GM18909 (cell line): ENCODE measurements around the gene ARPC5L.
A peak's percentile ranks its signal among the peaks of the same experiment; 100 is the strongest.
"Not testable (repeated sequence)": the region's sequence is repeated elsewhere in the genome, so short reads cannot be mapped to it uniquely, and the experiment has no call there.

ENCODE experiments used
- ATAC-seq: cut with Tn5 transposase; IDR thresholded peaks from one replicate; pipeline ENCODE4 v1.9.1; 2021; ENCODE audit warnings: mild to moderate bottlenecking; ENCODE audit not compliant: unreplicated experiment, poor library complexity

ARPC5L gene

GRCh38 chr9:124840300-124840833, 21.6 kb upstream of the ARPC5L start:
- no peak for ATAC-seq

- ATAC-seq = no peak
Measured at GRCh38 chr9:124841075-124841821, 20.7 kb upstream of the ARPC5L start.

- no peak for ATAC-seq
Measured at GRCh38 chr9:124843456-124844034, 18.4 kb upstream of the ARPC5L start.

- no peak for ATAC-seq
Measured at GRCh38 chr9:124844291-124844690, 17.6 kb upstream of the ARPC5L start.

DNA sequence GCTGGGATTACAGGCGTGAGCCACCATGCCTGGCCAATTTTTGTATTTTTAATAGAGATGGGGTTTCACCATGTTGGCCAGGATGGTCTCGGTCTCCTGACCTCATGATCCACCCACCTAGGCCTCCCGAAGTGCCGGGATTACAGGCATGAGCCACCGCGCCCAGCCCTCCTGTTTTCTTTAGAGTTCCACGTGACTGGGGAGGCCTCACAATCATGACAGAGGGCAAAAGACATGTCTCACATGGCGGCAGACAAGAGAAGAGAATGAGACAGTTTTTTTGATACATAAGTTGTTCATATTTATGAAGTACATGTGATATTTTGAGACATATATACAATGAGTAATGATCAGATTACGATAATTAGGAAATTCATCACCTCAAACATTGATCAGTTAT, 15.5 kb upstream of the ARPC5L start:
- ATAC-seq = not testable (repeated sequence)

- ATAC-seq = no peak
Measured at GRCh38 chr9:124846969-124847368, 15.0 kb upstream of the ARPC5L start.

GRCh38 chr9:124849801-124850200, 12.1 kb upstream of the ARPC5L start:
- ATAC-seq = no peak

GRCh38 chr9:124852121-124852828, 9.7 kb upstream of the ARPC5L start:
- ATAC-seq = no peak

DNA sequence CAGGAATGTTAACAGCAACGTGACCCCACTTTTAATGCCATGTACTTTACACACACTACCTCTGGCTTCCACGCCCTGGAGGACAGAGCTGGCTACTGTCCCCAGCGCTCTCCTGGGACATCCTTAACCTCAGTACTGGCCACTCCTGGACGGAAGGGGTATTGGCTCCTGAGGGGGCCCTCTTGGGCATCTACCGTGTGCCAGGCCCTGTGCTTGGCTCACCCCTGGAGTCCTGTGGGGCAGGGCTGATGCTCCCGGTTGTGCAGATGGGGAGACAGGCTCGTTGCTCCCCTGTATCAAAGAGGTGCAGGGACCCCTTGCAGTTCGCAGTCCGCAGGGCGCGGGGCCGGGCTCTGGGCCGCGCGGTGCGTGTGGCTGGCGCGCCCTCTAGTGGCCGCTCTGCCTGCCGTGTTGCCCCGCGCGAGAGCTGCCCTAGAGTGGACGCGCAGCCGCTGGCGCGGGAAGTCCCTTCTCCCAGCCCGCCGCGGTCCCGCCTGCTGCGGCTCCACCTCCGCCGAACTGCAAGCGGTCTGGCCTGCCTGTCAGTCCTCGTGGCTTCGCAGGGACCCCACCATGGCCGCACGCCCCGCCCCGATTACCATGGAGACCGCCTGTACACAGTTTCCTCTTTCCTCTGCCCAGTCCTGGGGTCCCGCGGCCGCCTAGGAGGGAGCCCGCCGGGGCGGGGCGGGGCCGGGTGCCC, 8.9 kb upstream of the ARPC5L start, which contains the start of gene WDR38:
Gene WDR38, plus strand, starts transcription at position 632 of the 703 bp plus-strand sequence. CDS start 72 bp downstream, outside the sequence.
- ATAC-seq = peak; percentile 75

- ATAC-seq = no peak
Measured at GRCh38 chr9:124853605-124854143, 8.3 kb upstream of the ARPC5L start.

- ATAC-seq = no peak
Measured at GRCh38 chr9:124854161-124854560, 7.8 kb upstream of the ARPC5L start.

GRCh38 chr9:124854822-124855221, 7.1 kb upstream of the ARPC5L start:
- ATAC-seq = no peak

GRCh38 chr9:124855566-124855943, 6.4 kb upstream of the ARPC5L start:
- ATAC-seq = no peak

- no peak for ATAC-seq
Measured at GRCh38 chr9:124855944-124856765, 5.8 kb upstream of the ARPC5L start.

- ATAC-seq = no peak
Measured at GRCh38 chr9:124857533-124858162, 4.3 kb upstream of the ARPC5L start.

DNA sequence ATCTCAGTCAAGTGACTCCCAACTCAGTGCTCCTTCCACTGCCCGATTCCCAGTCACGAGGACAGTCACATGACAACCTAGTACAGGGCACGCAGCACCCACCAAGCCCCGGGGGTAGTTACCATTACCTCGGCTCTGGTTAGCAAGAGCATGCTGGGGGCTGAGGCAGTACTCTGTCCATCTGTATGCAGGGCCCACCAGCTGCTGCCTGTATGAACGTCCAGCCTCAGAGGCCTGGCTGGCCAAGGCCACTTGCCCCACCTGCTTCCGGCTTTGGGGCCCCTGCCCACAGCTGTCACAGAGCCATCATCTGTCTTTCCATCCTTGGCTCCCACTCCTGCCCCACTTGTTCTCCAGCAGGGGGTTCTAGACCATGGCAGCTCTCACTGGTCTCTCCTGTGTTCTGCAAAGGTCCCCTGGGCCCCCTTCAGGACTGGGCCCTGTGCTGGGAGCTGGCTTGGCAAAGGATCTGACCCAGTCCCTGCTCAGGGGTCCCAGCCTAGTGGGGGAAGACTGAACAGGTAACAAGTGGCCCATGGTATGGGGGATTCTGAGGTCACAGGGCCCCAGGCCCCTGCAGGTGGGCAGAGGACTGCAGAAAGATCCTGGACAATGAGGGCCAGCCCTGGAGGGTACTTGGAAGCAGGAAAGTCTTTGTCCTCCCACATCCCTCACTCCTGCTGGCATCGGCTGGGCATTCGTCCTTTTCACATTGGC, 3.4 kb upstream of the ARPC5L start:
- no peak for ATAC-seq

- ATAC-seq = no peak
Measured at GRCh38 chr9:124859803-124860581, 1.9 kb upstream of the ARPC5L start.
